Measurements from ENCODE around the gene ZRANB1. TPM values are rescaled to one million over a fixed set of nuclear protein-coding genes. Genes with fewer than 3 reads are reported as not detected.

The ZRANB1 gene
- polyA plus RNA-seq, 1 of the 3 experiments (the other 2 are of a cell fraction): 6.2 TPM

DNA sequence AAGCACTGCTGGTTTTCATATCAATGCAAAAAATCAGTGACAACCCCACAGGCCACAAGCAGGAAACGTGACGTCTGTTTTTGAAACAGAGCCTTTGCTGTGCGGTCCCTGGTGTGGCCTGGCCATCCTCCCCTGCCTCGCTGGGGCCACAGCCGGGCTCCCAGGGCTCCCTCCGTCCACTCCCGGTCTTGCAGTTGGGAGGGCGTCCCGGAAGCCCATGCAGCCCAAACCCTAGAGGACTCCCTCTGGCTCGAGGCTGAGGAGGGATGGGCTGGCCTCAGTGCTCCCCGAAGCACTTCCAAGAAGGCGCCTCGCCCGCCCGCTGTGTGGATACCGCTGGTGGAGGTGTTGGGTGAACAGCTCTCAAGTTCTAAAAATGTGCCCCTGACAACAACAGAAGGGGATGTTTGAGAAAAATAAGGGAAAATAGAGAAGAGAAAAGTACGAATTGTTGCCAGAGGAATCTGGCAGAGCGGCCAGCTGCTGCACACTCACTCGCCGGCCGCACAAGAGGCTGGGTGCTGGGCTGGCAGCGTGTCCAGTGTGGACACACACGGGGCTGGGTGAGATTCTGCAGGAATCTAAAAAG, 73.5 kb downstream of the ZRANB1 start (continued):
- TF ChIP-seq, protein P1, sequence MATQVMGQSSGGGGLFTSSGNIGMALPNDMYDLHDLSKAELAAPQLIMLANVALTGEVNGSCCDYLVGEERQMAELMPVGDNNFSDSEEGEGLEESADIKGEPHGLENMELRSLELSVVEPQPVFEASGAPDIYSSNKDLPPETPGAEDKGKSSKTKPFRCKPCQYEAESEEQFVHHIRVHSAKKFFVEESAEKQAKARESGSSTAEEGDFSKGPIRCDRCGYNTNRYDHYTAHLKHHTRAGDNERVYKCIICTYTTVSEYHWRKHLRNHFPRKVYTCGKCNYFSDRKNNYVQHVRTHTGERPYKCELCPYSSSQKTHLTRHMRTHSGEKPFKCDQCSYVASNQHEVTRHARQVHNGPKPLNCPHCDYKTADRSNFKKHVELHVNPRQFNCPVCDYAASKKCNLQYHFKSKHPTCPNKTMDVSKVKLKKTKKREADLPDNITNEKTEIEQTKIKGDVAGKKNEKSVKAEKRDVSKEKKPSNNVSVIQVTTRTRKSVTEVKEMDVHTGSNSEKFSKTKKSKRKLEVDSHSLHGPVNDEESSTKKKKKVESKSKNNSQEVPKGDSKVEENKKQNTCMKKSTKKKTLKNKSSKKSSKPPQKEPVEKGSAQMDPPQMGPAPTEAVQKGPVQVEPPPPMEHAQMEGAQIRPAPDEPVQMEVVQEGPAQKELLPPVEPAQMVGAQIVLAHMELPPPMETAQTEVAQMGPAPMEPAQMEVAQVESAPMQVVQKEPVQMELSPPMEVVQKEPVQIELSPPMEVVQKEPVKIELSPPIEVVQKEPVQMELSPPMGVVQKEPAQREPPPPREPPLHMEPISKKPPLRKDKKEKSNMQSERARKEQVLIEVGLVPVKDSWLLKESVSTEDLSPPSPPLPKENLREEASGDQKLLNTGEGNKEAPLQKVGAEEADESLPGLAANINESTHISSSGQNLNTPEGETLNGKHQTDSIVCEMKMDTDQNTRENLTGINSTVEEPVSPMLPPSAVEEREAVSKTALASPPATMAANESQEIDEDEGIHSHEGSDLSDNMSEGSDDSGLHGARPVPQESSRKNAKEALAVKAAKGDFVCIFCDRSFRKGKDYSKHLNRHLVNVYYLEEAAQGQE (IDR thresholded peaks at IDR 0.05; ENCODE audit: low read depth, low read length): no peak
- TF ChIP-seq, protein P2, sequence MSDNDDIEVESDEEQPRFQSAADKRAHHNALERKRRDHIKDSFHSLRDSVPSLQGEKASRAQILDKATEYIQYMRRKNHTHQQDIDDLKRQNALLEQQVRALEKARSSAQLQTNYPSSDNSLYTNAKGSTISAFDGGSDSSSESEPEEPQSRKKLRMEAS (IDR thresholded peaks at IDR 0.05; ENCODE audit: low read depth): no peak
- no peak for TF ChIP-seq ELF1 (IDR thresholded peaks at IDR 0.05)
- no peak for TF ChIP-seq POLR2AphosphoS5 (IDR thresholded peaks at IDR 0.05; ENCODE audit: low read depth, low read length)
- TF ChIP-seq EZH2phosphoT487 (IDR thresholded peaks at IDR 0.05; ENCODE audit: borderline replicate concordance, low read depth): no peak
- TF ChIP-seq, protein P3, sequence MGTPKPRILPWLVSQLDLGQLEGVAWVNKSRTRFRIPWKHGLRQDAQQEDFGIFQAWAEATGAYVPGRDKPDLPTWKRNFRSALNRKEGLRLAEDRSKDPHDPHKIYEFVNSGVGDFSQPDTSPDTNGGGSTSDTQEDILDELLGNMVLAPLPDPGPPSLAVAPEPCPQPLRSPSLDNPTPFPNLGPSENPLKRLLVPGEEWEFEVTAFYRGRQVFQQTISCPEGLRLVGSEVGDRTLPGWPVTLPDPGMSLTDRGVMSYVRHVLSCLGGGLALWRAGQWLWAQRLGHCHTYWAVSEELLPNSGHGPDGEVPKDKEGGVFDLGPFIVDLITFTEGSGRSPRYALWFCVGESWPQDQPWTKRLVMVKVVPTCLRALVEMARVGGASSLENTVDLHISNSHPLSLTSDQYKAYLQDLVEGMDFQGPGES (IDR thresholded peaks at IDR 0.05; ENCODE audit: low read depth, low read length): no peak
- peak; percentile 93 for TF ChIP-seq GATA2 (CRISPR knock-in tag; IDR thresholded peaks at IDR 0.05)
- no peak for TF ChIP-seq FOSL2 (IDR thresholded peaks at IDR 0.05; ENCODE audit: borderline replicate concordance, low read depth)
- TF ChIP-seq, protein P4, sequence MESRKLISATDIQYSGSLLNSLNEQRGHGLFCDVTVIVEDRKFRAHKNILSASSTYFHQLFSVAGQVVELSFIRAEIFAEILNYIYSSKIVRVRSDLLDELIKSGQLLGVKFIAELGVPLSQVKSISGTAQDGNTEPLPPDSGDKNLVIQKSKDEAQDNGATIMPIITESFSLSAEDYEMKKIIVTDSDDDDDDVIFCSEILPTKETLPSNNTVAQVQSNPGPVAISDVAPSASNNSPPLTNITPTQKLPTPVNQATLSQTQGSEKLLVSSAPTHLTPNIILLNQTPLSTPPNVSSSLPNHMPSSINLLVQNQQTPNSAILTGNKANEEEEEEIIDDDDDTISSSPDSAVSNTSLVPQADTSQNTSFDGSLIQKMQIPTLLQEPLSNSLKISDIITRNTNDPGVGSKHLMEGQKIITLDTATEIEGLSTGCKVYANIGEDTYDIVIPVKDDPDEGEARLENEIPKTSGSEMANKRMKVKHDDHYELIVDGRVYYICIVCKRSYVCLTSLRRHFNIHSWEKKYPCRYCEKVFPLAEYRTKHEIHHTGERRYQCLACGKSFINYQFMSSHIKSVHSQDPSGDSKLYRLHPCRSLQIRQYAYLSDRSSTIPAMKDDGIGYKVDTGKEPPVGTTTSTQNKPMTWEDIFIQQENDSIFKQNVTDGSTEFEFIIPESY (IDR thresholded peaks at IDR 0.05; ENCODE audit: borderline replicate concordance, low read depth): no peak
- TF ChIP-seq JUND (IDR thresholded peaks at IDR 0.05): no peak
- 0 out of 2 replicates have a peak, but pooled peaks have one; percentile 61 for TF ChIP-seq FOXJ3 (CRISPR knock-in tag; IDR thresholded peaks at IDR 0.05)
- no peak for TF ChIP-seq FOXM1 (IDR thresholded peaks at IDR 0.05; ENCODE audit: low read depth)
- TF ChIP-seq GABPA (IDR thresholded peaks at IDR 0.05; ENCODE audit: low read depth): no peak
- TF ChIP-seq TEAD4 (IDR thresholded peaks at IDR 0.05; ENCODE audit: borderline replicate concordance, insufficient read depth): no peak
- TF ChIP-seq EP300 (IDR thresholded peaks at IDR 0.05; ENCODE audit: borderline replicate concordance in 1 of 2, low read depth in 1 of 2, low read length in 1 of 2): peak in 1 of 2 experiments; percentile 86; a peak in 2 of 4 replicates
- TF ChIP-seq CHD2 (IDR thresholded peaks at IDR 0.05; ENCODE audit: low read length, partially characterized antibody): peak; percentile 51

All from SK-N-SH (cell line).